ENCODE results near the gene XPO4.

- TF ChIP-seq CTCF (conservative IDR thresholded peaks at IDR 0.05 in 1 of 2, IDR thresholded peaks at IDR 0.05 in 1 of 2; ENCODE audit: low read depth in 1 of 2, low read length in 2 of 2) = no peak
- TF ChIP-seq EZH2 (IDR thresholded peaks at IDR 0.05; ENCODE audit: low read length, missing control alignments) = no peak
Measured at GRCh38 chr13:20938302-20938701, 35.8 kb upstream of the XPO4 start.
